IPS-20b (cell line): ENCODE results near the gene TMC8.

ENCODE experiments used
- H3K27ac ChIP-seq: one replicate; pipeline ENCODE4 v1.5.1; 2013; ENCODE audit warnings: low read length
- H3K27me3 ChIP-seq: 2 replicates; pipeline ENCODE4 v1.6.1; 2013; ENCODE audit warnings: mild to moderate bottlenecking, low read length, inconsistent platforms; ENCODE audit not compliant: insufficient read depth
- H3K36me3 ChIP-seq: 2 replicates; pipeline ENCODE4 v1.6.1; 2013; ENCODE audit warnings: low read depth, mild to moderate bottlenecking, inconsistent platforms, low read length, moderate library complexity; ENCODE audit not compliant: insufficient read depth
- H3K4me1 ChIP-seq: 2 replicates; pipeline ENCODE4 v1.6.1; 2013; ENCODE audit warnings: mild to moderate bottlenecking, control low read depth, inconsistent platforms, low read length, moderate library complexity; ENCODE audit not compliant: insufficient read depth
- H3K4me3 ChIP-seq: 2 replicates; pipeline ENCODE4 v1.5.1; 2013; ENCODE audit warnings: mild to moderate bottlenecking, low read length, inconsistent platforms
- H3K9ac ChIP-seq: 2 replicates; pipeline ENCODE4 v1.6.1; 2013; ENCODE audit warnings: low read depth, mild to moderate bottlenecking, inconsistent platforms, low read length, moderate library complexity
- H3K9me3 ChIP-seq: 2 replicates; pipeline ENCODE4 v1.6.1; 2013; ENCODE audit warnings: mild to moderate bottlenecking, low read depth, low read length, inconsistent platforms; ENCODE audit not compliant: insufficient read depth

Gene TMC8

GRCh38 chr17:78185981-78186691 lies 55.6 kb downstream of the TMC8 start:
- no peaks in the 10 kb centered on the region for H3K9me3 ChIP-seq
- H3K9ac ChIP-seq = peak overlapping the region; percentile 92; the same call in 1 of the 2 replicates
- H3K27ac ChIP-seq = no peak overlapping the region
- H3K4me1 ChIP-seq = peaks cover 4% of the 10 kb centered on the region; the same call in 1 of the 2 replicates
- H3K27me3 ChIP-seq = no peaks in the 10 kb centered on the region
- H3K4me3 ChIP-seq = peak overlapping the region; percentile 84
- H3K36me3 ChIP-seq = peaks cover 51% of the 10 kb centered on the region

DNA sequence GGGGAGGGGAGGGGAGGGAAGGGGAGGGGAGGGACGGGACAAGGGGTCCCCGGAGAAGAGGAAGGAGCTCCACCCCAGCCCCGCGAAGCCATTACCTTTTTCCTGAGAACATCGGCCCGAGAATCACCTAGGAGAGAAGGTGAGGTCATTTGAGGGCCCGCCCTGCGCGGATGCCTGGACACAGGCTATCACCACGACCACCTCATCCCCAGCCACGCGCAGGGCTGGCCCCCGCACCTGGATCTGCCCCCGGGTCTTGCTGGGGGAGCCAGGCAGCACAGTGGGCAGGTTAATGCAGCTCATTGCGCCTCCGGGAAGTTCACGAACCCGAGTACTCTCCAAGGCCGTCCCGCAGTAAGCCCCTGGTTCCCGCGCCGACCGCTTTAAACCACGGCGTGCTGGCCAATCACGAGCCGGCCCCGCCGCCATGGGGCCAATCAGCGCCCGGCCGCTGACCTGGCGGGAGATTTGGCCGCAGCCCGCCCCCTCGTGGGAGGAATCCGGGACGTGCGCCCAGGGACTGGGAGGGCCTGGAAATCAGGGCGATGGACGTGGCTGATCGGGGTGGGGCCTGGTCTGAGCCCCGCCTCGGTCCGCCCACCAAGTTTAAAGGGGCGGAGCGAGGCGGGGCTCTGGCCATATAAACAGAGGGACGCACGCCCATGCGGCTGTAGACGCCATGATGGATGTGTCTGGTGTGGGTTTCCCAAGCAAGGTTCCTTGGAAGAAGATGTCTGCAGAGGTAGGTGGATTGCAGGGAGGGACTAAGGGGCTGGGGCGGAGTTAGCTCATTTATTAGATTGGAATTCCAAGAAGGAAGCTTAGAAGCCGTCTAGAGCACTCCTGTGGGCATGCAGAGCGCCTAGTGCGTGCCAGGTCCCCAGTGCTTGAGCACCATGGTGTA lies 56.4 kb downstream of the TMC8 start, which contains the start of the genes AFMID and TK1:
AFMID (plus strand) TSS at position 671 of the 904 bp plus-strand sequence; CDS start at position 680, 9 bp downstream.
TK1 (minus strand) TSS at position 361 of the 904 bp plus-strand sequence; CDS start at position 303, 58 bp downstream.
- Histone ChIP-seq H3K9ac (peak within 1 kb of the TSS; percentile 92), H3K4me3 (peak within 1 kb of the TSS; percentile 84), H3K4me1 (peaks cover 4% of the 10 kb centered on the region; the same call in 1 of the 2 replicates), H3K27ac (peak within 1 kb of the TSS; percentile 34), H3K9me3 (no peaks in the 10 kb centered on the region), H3K27me3 (no peaks in the 10 kb centered on the region), H3K36me3 (peaks cover 51% of the 10 kb centered on the region)
